Measurements from ENCODE around the gene PSTPIP1.

PSTPIP1 gene

GRCh38 chr15:77044228-77045042, 49.5 kb downstream of the PSTPIP1 start:
- no peak overlapping the region for H3K4me3 ChIP-seq (ENCODE audit: insufficient read length, low read depth)
- peaks cover 54% of the 10 kb centered on the region for H3K36me3 ChIP-seq (ENCODE audit: insufficient read depth, insufficient read length, low read length)
- H3K9ac ChIP-seq (ENCODE audit: insufficient read length, low read depth) = no peak overlapping the region
- H3K9me3 ChIP-seq (ENCODE audit: insufficient read depth, low read length) = no peaks in the 10 kb centered on the region
- no peaks in the 10 kb centered on the region for H3K4me1 ChIP-seq (ENCODE audit: insufficient read depth, insufficient read length)
- no peak for DNase-seq (ENCODE audit: low read depth, low spot score)
- TF ChIP-seq SUZ12 (IDR thresholded peaks at IDR 0.05; ENCODE audit: extremely low read depth, insufficient read depth, insufficient read length) (no peak), ZNF274 (IDR thresholded peaks at IDR 0.05; ENCODE audit: low read depth, low read length) (no peak), YY1 (IDR thresholded peaks at IDR 0.05; ENCODE audit: insufficient read depth, insufficient read length) (no peak)
- no peaks in the 10 kb centered on the region for H3K27me3 ChIP-seq (ENCODE audit: insufficient read depth, insufficient read length)

- no peak overlapping the region for H3K4me3 ChIP-seq (ENCODE audit: insufficient read length, low read depth)
- H3K9me3 ChIP-seq (ENCODE audit: insufficient read depth, low read length) = no peaks in the 10 kb centered on the region
- no peaks in the 10 kb centered on the region for H3K27me3 ChIP-seq (ENCODE audit: insufficient read depth, insufficient read length)
- DNase-seq (ENCODE audit: low read depth, low spot score) = no peak
- no peaks in the 10 kb centered on the region for H3K4me1 ChIP-seq (ENCODE audit: insufficient read depth, insufficient read length)
- peaks cover 64% of the 10 kb centered on the region for H3K36me3 ChIP-seq (ENCODE audit: insufficient read depth, insufficient read length, low read length)
- H3K9ac ChIP-seq (ENCODE audit: insufficient read length, low read depth) = no peak overlapping the region
- TF ChIP-seq SUZ12 (IDR thresholded peaks at IDR 0.05; ENCODE audit: extremely low read depth, insufficient read depth, insufficient read length) (no peak), ZNF274 (IDR thresholded peaks at IDR 0.05; ENCODE audit: low read depth, low read length) (no peak)
These were observed 51.1 kb downstream of the PSTPIP1 start for GRCh38 chr15:77045985-77046384.

- peaks cover 70% of the 10 kb centered on the region for H3K36me3 ChIP-seq (ENCODE audit: insufficient read depth, insufficient read length, low read length)
- no peak for DNase-seq (ENCODE audit: low read depth, low spot score)
- no peaks in the 10 kb centered on the region for H3K4me1 ChIP-seq (ENCODE audit: insufficient read depth, insufficient read length)
- no peak overlapping the region for H3K4me3 ChIP-seq (ENCODE audit: insufficient read length, low read depth)
- H3K9ac ChIP-seq (ENCODE audit: insufficient read length, low read depth) = no peak overlapping the region
- no peak for TF ChIP-seq YY1 (IDR thresholded peaks at IDR 0.05; ENCODE audit: insufficient read depth, insufficient read length)
- no peak for TF ChIP-seq ZNF274 (IDR thresholded peaks at IDR 0.05; ENCODE audit: low read depth, low read length)
- TF ChIP-seq SUZ12 (IDR thresholded peaks at IDR 0.05; ENCODE audit: extremely low read depth, insufficient read depth, insufficient read length) = no peak
- H3K27me3 ChIP-seq (ENCODE audit: insufficient read depth, insufficient read length) = no peaks in the 10 kb centered on the region
- no peaks in the 10 kb centered on the region for H3K9me3 ChIP-seq (ENCODE audit: insufficient read depth, low read length)
These were observed 51.9 kb downstream of the PSTPIP1 start for GRCh38 chr15:77046704-77047412.

- Histone ChIP-seq H3K9ac (ENCODE audit: insufficient read length, low read depth) (no peak overlapping the region), H3K4me1 (ENCODE audit: insufficient read depth, insufficient read length) (no peaks in the 10 kb centered on the region), H3K4me3 (ENCODE audit: insufficient read length, low read depth) (no peak overlapping the region), H3K27me3 (ENCODE audit: insufficient read depth, insufficient read length) (no peaks in the 10 kb centered on the region), H3K36me3 (ENCODE audit: insufficient read depth, insufficient read length, low read length) (peaks cover 72% of the 10 kb centered on the region), H3K9me3 (ENCODE audit: insufficient read depth, low read length) (no peaks in the 10 kb centered on the region)
- TF ChIP-seq SUZ12 (IDR thresholded peaks at IDR 0.05; ENCODE audit: extremely low read depth, insufficient read depth, insufficient read length) (no peak), YY1 (IDR thresholded peaks at IDR 0.05; ENCODE audit: insufficient read depth, insufficient read length) (no peak), ZNF274 (IDR thresholded peaks at IDR 0.05; ENCODE audit: low read depth, low read length) (no peak)
- no peak for DNase-seq (ENCODE audit: low read depth, low spot score)
These were observed 53.4 kb downstream of the PSTPIP1 start for GRCh38 chr15:77048135-77048876.

GRCh38 chr15:77052556-77052955, 57.6 kb downstream of the PSTPIP1 start:
- no peaks in the 10 kb centered on the region for H3K27me3 ChIP-seq (ENCODE audit: insufficient read depth, insufficient read length)
- no peak for TF ChIP-seq YY1 (IDR thresholded peaks at IDR 0.05; ENCODE audit: insufficient read depth, insufficient read length)
- TF ChIP-seq ZNF274 (IDR thresholded peaks at IDR 0.05; ENCODE audit: low read depth, low read length) = no peak
- TF ChIP-seq SUZ12 (IDR thresholded peaks at IDR 0.05; ENCODE audit: extremely low read depth, insufficient read depth, insufficient read length) = no peak
- no peak overlapping the region for H3K4me3 ChIP-seq (ENCODE audit: insufficient read length, low read depth)
- peaks cover 2% of the 10 kb centered on the region for H3K4me1 ChIP-seq (ENCODE audit: insufficient read depth, insufficient read length)
- H3K36me3 ChIP-seq (ENCODE audit: insufficient read depth, insufficient read length, low read length) = peaks cover 48% of the 10 kb centered on the region
- H3K9me3 ChIP-seq (ENCODE audit: insufficient read depth, low read length) = no peaks in the 10 kb centered on the region
- DNase-seq (ENCODE audit: low read depth, low spot score) = no peak
- H3K9ac ChIP-seq (ENCODE audit: insufficient read length, low read depth) = no peak overlapping the region

GRCh38 chr15:77053709-77054108, 58.8 kb downstream of the PSTPIP1 start:
- DNase-seq (ENCODE audit: low read depth, low spot score) = no peak
- no peak overlapping the region for H3K9ac ChIP-seq (ENCODE audit: insufficient read length, low read depth)
- TF ChIP-seq SUZ12 (IDR thresholded peaks at IDR 0.05; ENCODE audit: extremely low read depth, insufficient read depth, insufficient read length) (no peak), YY1 (IDR thresholded peaks at IDR 0.05; ENCODE audit: insufficient read depth, insufficient read length) (no peak), ZNF274 (IDR thresholded peaks at IDR 0.05; ENCODE audit: low read depth, low read length) (no peak)
- no peaks in the 10 kb centered on the region for H3K27me3 ChIP-seq (ENCODE audit: insufficient read depth, insufficient read length)
- H3K4me1 ChIP-seq (ENCODE audit: insufficient read depth, insufficient read length) = peaks cover 2% of the 10 kb centered on the region
- H3K4me3 ChIP-seq (ENCODE audit: insufficient read length, low read depth) = no peak overlapping the region
- peaks cover 47% of the 10 kb centered on the region for H3K36me3 ChIP-seq (ENCODE audit: insufficient read depth, insufficient read length, low read length)
- no peaks in the 10 kb centered on the region for H3K9me3 ChIP-seq (ENCODE audit: insufficient read depth, low read length)

GRCh38 chr15:77057072-77057471, 62.1 kb downstream of the PSTPIP1 start:
- peaks cover 2% of the 10 kb centered on the region for H3K4me1 ChIP-seq (ENCODE audit: insufficient read depth, insufficient read length)
- H3K4me3 ChIP-seq (ENCODE audit: insufficient read length, low read depth) = no peak overlapping the region
- peaks cover 25% of the 10 kb centered on the region for H3K36me3 ChIP-seq (ENCODE audit: insufficient read depth, insufficient read length, low read length)
- no peaks in the 10 kb centered on the region for H3K27me3 ChIP-seq (ENCODE audit: insufficient read depth, insufficient read length)
- no peaks in the 10 kb centered on the region for H3K9me3 ChIP-seq (ENCODE audit: insufficient read depth, low read length)
- no peak overlapping the region for H3K9ac ChIP-seq (ENCODE audit: insufficient read length, low read depth)
- DNase-seq (ENCODE audit: low read depth, low spot score) = no peak
- TF ChIP-seq ZNF274 (IDR thresholded peaks at IDR 0.05; ENCODE audit: low read depth, low read length) = no peak
- TF ChIP-seq YY1 (IDR thresholded peaks at IDR 0.05; ENCODE audit: insufficient read depth, insufficient read length) = no peak
- TF ChIP-seq SUZ12 (IDR thresholded peaks at IDR 0.05; ENCODE audit: extremely low read depth, insufficient read depth, insufficient read length) = no peak

Measured in NT2/D1 (cell line).